Trophoblast cell (in vitro differentiated cells and primary cell): Measurements from ENCODE around the gene RAD1.

Experiments used
- DNase-seq, 2 donors: peaks; one replicate each; pipeline ENCODE4 v3.0.0-alpha.2; 2016
- H2AFZ ChIP-seq: 2 replicates; pipeline ENCODE4 v1.6.1; 2013; ENCODE audit warnings: low read length, moderate library complexity, mild to moderate bottlenecking; ENCODE audit not compliant: insufficient read depth, poor library complexity
- H2AK5ac ChIP-seq: 2 replicates; pipeline ENCODE4 v1.6.1; 2013; ENCODE audit warnings: mild to moderate bottlenecking, low read length
- H2BK120ac ChIP-seq: 2 replicates; pipeline ENCODE4 v1.6.1; 2013; ENCODE audit warnings: low read length, mild to moderate bottlenecking, moderate library complexity; ENCODE audit not compliant: insufficient read depth, poor library complexity
- H2BK12ac ChIP-seq: 2 replicates; pipeline ENCODE4 v1.6.1; 2013; ENCODE audit warnings: mild to moderate bottlenecking, low read length, moderate library complexity
- H2BK5ac ChIP-seq: 2 replicates; pipeline ENCODE4 v1.6.1; 2013; ENCODE audit warnings: low read length, low read depth, moderate library complexity, mild to moderate bottlenecking; ENCODE audit not compliant: poor library complexity
- H3K14ac ChIP-seq: 2 replicates; pipeline ENCODE4 v1.6.1; 2013; ENCODE audit warnings: mild to moderate bottlenecking, low read length
- H3K18ac ChIP-seq: 2 replicates; pipeline ENCODE4 v1.6.1; 2013; ENCODE audit warnings: mild to moderate bottlenecking, low read length
- H3K23ac ChIP-seq: 2 replicates; pipeline ENCODE4 v1.6.1; 2013; ENCODE audit warnings: low read length
- H3K27ac ChIP-seq: 2 replicates; pipeline ENCODE4 v1.5.1; 2013; ENCODE audit warnings: low read depth, mild to moderate bottlenecking, inconsistent platforms, low read length, moderate library complexity
- H3K27me3 ChIP-seq: 2 replicates; pipeline ENCODE4 v1.6.1; 2013; ENCODE audit warnings: inconsistent platforms, mild to moderate bottlenecking, low read length, moderate library complexity; ENCODE audit not compliant: insufficient read depth
- H3K36me3 ChIP-seq, 2 experiments: 1 replicate in 1 of 2; 2 replicates in 1 of 2; pipeline ENCODE4 v1.6.1; 2013; ENCODE audit warnings: low read length in 2 of 2, mild to moderate bottlenecking in 2 of 2, moderate library complexity in 1 of 2; ENCODE audit not compliant: insufficient read depth in 2 of 2, control insufficient read depth in 1 of 2
- H3K4ac ChIP-seq: 2 replicates; pipeline ENCODE4 v1.6.1; 2013; ENCODE audit warnings: low read depth, mild to moderate bottlenecking, low read length, moderate library complexity
- H3K4me1 ChIP-seq, 2 experiments: 1 replicate in 1 of 2; 2 replicates in 1 of 2; pipeline ENCODE4 v1.6.1; 2013; ENCODE audit warnings: low read length in 2 of 2, mild to moderate bottlenecking in 2 of 2, moderate library complexity in 1 of 2; ENCODE audit not compliant: insufficient read depth in 2 of 2, control insufficient read depth in 1 of 2
- H3K4me2 ChIP-seq: 2 replicates; pipeline ENCODE4 v1.6.1; 2013; ENCODE audit warnings: inconsistent platforms, mild to moderate bottlenecking, low read length, moderate library complexity
- H3K4me3 ChIP-seq: 2 replicates; pipeline ENCODE4 v1.5.1; 2013; ENCODE audit warnings: mild to moderate bottlenecking, low read depth, low read length, inconsistent platforms
- H3K79me1 ChIP-seq: one replicate; pipeline ENCODE4 v1.6.1; 2013; ENCODE audit warnings: low read length
- H3K79me2 ChIP-seq: 2 replicates; pipeline ENCODE4 v1.6.1; 2013; ENCODE audit warnings: low read length, mild to moderate bottlenecking; ENCODE audit not compliant: control insufficient read depth, insufficient read depth, poor library complexity
- H3K9ac ChIP-seq: 2 replicates; pipeline ENCODE4 v1.6.1; 2013; ENCODE audit warnings: mild to moderate bottlenecking, low read length
- H3K9me3 ChIP-seq: 2 replicates; pipeline ENCODE4 v1.6.1; 2013; ENCODE audit warnings: low read depth, mild to moderate bottlenecking, control low read depth, inconsistent platforms, low read length; ENCODE audit not compliant: insufficient read depth
- H4K12ac ChIP-seq: 2 replicates; pipeline ENCODE4 v1.6.1; 2013; ENCODE audit warnings: low read depth, mild to moderate bottlenecking, low read length, moderate library complexity
- H4K8ac ChIP-seq: 2 replicates; pipeline ENCODE4 v1.6.1; 2013; ENCODE audit warnings: low read depth, mild to moderate bottlenecking, low read length, moderate library complexity
- H4K91ac ChIP-seq: one replicate; pipeline ENCODE4 v1.6.1; 2013; ENCODE audit warnings: low read depth, mild to moderate bottlenecking, low read length, moderate library complexity
- WGBS: extraction: QIAGEN DNeasy Blood & Tissue Kit; methylation state at CpG from one replicate; pipeline ENCODE4 v1.1.7; 2013; ENCODE audit warnings: missing lambda C conversion rate; ENCODE audit not compliant: insufficient read length, insufficient coverage; ENCODE audit errors: extremely low coverage; 5-methylcytosine and 5-hydroxymethylcytosine counted together

RAD1 gene

DNA sequence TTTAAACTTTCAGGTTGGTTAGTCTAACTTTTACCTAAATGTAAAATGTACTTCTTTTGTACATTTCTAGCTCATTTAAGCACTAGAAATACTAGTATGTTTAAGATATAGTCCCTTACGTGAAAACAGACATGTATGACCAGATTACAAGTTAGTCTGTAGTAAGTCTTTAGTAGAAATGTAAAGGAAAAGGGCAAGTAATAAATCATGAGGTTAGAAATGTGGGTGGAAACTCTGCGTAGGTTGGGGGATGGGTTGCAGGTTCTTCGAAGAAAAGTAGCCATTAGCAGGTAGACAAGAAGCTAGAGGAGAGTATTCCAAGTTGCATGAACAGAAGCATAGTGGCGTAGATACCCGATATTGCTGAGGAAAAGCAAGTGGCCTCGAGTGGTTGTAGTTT, 22.9 kb downstream of the RAD1 start:
- Histone ChIP-seq H3K36me3 (no peaks in the 10 kb centered on the region), H4K8ac (no peak overlapping the region), H3K79me2 (no peaks in the 10 kb centered on the region), H3K23ac (no peak overlapping the region), H2BK120ac (no peak overlapping the region), H3K4me1 (peaks cover 0 to 4% of the 10 kb centered on the region in 2 experiments), H2BK5ac (no peak overlapping the region), H3K79me1 (no peaks in the 10 kb centered on the region), H3K9me3 (no peaks in the 10 kb centered on the region), H2AFZ (no peak overlapping the region), H4K91ac (no peak overlapping the region), H3K27me3 (no peaks in the 10 kb centered on the region), H3K9ac (no peak overlapping the region), H2BK12ac (no peak overlapping the region), H3K14ac (no peak overlapping the region), H3K4me3 (no peak overlapping the region), H4K12ac (no peak overlapping the region), H2AK5ac (no peak overlapping the region), H3K27ac (no peak overlapping the region), H3K18ac (no peak overlapping the region), H3K4me2 (no peak overlapping the region), H3K4ac (no peak overlapping the region)
- DNase-seq, result no peak
- WGBS, result no CpG with 5 or more reads among the region's 6 CpGs

DNA sequence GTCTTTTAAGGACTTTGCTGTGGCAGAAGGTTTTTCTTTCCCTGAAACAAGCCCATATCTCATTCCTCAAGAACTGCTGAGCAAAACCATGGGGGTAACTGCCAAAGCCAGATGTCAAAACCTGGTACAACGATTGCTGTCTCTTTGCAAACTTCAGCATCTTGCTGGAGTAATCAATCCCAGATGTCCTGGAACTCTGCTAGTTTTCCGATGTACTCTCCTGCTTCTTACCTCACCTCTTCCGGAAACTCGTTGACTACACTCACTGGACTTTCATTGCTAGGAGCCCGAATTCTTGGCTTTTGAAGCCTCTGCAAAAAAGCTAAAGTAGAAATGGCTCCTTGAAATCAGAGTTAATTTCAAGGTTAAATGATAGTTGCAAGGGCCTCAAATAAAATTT, 23.3 kb downstream of the RAD1 start:
- Histone ChIP-seq H2BK120ac (no peak overlapping the region), H3K4ac (no peak overlapping the region), H3K14ac (peak overlapping the region; percentile 47), H3K79me1 (no peaks in the 10 kb centered on the region), H3K4me2 (no peak overlapping the region), H3K27me3 (no peaks in the 10 kb centered on the region), H2AFZ (no peak overlapping the region), H4K8ac (no peak overlapping the region), H3K79me2 (no peaks in the 10 kb centered on the region), H3K4me1 (peaks cover 0 to 4% of the 10 kb centered on the region in 2 experiments), H2BK12ac (no peak overlapping the region), H3K36me3 (no peaks in the 10 kb centered on the region), H2BK5ac (no peak overlapping the region), H3K23ac (no peak overlapping the region), H3K9me3 (no peaks in the 10 kb centered on the region), H3K9ac (no peak overlapping the region), H3K18ac (no peak overlapping the region), H3K27ac (no peak overlapping the region), H4K91ac (no peak overlapping the region), H3K4me3 (no peak overlapping the region), H2AK5ac (no peak overlapping the region), H4K12ac (peak overlapping the region; percentile 24)
- no peak for DNase-seq
- no CpG with 5 or more reads among the region's 5 CpGs for WGBS

DNA sequence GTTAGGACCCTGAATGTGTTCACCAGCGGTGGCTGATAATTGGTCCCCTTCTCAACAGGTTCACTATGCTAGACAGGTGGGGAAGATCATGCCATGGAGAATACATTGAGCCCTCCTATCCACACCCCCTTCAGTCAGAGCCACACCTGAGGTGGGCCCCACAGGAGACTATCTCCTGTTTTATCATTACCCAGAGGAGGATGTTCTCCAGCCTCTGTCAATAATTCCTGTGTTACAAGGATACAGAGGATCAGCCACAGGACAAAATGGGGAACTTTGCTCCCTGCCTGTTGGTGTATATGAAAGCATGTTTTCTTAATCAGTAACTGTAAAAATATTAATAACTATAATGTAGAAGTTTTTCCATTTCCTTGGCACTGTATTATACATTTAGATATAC, 25.9 kb downstream of the RAD1 start:
- Histone ChIP-seq H3K79me2 (no peaks in the 10 kb centered on the region), H3K27ac (no peak overlapping the region), H3K27me3 (no peaks in the 10 kb centered on the region), H4K8ac (no peak overlapping the region), H2BK5ac (no peak overlapping the region), H3K4me2 (no peak overlapping the region), H2BK120ac (no peak overlapping the region), H2AK5ac (no peak overlapping the region), H3K9me3 (no peaks in the 10 kb centered on the region), H4K12ac (no peak overlapping the region), H3K18ac (no peak overlapping the region), H3K79me1 (no peaks in the 10 kb centered on the region), H2AFZ (no peak overlapping the region), H3K4ac (no peak overlapping the region), H4K91ac (no peak overlapping the region), H3K14ac (no peak overlapping the region), H3K4me1 (no peaks in the 10 kb centered on the region), H3K23ac (no peak overlapping the region), H3K36me3 (no peaks in the 10 kb centered on the region), H3K4me3 (no peak overlapping the region), H2BK12ac (no peak overlapping the region), H3K9ac (no peak overlapping the region)
- no CpG with 5 or more reads among the region's 1 CpG for WGBS
- DNase-seq, result no peak

DNA sequence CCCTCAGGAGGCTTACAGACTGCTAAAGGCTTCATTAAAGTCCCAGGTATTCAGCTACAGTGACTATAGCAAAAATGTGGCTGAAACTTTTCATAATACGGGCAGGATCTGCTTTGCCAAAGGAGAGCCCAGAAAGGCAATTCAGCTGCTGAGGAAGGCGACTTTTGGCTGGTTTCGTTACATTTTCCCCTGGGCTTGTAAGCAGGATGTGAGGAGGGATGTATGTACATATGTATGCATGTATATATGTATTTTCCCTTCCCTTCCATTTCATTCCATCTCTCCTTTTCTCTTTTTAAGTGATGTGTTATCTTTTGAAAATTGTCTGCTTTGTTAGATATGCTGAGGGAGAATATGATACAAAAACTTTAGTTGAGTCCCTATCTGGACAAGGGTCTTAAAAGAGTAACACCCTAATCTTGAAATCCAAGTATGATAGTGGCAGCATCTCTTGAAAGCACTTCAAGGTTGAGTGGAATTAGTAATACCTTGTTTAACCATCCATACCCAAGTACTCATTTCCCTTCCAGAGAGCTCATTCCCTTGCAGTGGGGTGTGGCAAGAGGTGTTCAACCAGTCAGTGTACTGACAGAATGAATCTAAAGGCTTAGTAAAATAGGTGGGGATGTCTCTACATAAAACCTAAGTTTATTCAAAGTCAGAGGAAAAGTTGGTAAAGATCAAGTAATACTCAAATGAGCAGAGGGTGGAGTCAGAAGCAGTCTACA, 28.7 kb downstream of the RAD1 start:
- Histone ChIP-seq H3K36me3 (no peaks in the 10 kb centered on the region), H4K8ac (no peak overlapping the region), H3K14ac (no peak overlapping the region), H2AFZ (no peak overlapping the region), H3K27me3 (no peaks in the 10 kb centered on the region), H4K91ac (no peak overlapping the region), H3K4me1 (no peaks in the 10 kb centered on the region), H3K23ac (no peak overlapping the region), H3K27ac (no peak overlapping the region), H2AK5ac (no peak overlapping the region), H3K79me1 (no peaks in the 10 kb centered on the region), H3K9me3 (no peaks in the 10 kb centered on the region), H3K4me3 (no peak overlapping the region), H2BK120ac (no peak overlapping the region), H2BK12ac (no peak overlapping the region), H4K12ac (no peak overlapping the region), H2BK5ac (no peak overlapping the region), H3K4ac (no peak overlapping the region), H3K79me2 (no peaks in the 10 kb centered on the region), H3K4me2 (no peak overlapping the region), H3K9ac (no peak overlapping the region), H3K18ac (no peak overlapping the region)
- no CpG with 5 or more reads among the region's 3 CpGs for WGBS
- no peak for DNase-seq
